Stimulated activated CD4-positive, alpha-beta T cell treated with anti-CD3 and anti-CD28 coated beads, Interleukin-4, amount 100 ng/mL, for 24 hours (primary cell): ENCODE data around the gene TBR1.

Experiments
- DNase-seq: peaks from one replicate; pipeline ENCODE4 v3.0.0-alpha.2; 2020

The TBR1 gene

DNA sequence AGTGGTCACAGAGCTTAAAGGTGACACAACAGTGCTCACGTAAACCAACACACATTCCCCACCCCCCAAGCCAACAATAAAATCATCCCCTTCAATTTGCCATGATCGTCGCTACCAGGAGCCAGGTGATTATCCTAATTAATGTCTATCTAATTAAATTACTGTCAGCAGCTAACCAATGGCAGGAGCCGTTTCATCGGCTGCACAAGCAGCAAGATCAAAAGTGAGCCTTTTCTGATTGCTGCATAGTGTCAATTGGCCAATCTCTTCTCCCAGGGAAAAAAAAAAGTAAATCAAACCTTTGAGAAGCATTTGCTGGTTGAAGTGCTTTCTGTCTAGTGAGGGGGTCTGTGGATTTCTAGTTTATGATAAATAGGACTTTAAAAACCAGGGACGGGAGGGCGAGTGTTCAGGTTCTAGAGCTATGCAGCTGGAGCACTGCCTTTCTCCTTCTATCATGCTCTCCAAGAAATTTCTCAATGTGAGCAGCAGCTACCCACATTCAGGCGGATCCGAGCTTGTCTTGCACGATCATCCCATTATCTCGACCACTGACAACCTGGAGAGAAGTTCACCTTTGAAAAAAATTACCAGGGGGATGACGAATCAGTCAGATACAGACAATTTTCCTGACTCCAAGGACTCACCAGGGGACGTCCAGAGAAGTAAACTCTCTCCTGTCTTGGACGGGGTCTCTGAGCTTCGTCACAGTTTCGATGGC lies at the start of gene TBR1:
Gene TBR1, plus strand, starts transcription at position 311 of the 721 bp plus-strand sequence. Its CDS starts 114 bp downstream, at position 425.
- DNase-seq, result no peak

DNA sequence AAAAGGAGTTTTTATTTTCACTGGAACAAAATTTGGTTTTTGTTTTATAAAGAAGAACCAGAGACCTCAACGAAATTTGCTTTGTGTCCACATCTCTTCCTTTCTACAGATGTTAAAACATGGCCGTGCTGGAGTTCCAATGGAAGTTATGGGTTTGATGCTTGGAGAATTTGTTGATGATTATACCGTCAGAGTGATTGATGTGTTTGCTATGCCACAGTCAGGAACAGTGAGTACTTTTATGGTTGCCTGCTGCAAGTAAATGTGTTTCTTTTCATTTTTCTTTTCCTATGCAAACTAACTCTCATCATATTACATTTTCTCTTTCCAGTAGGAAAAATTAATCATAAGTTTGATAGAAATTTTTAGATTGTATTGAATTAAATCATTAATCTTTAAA lies 48.4 kb upstream of the TBR1 start:
- DNase-seq, result no peak

DNA sequence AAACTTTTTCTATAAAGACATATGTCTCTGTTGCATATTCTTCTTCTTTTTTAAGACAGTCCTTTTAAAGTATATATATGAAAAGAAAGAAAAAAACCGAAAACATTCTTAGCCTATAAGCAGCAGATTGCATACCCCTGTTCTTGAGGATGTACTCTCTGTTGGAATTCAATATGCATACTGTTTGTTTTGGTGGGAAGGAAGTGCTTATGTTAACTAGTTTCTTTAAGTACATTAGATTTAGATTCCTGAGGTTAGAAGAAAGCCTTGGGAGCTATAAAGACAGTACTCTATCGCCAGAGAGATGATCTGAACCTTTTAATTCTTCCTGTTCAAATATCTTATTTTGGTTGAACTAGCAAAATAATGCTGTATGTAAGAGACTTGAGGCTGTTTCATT lies 46.8 kb upstream of the TBR1 start:
- no peak for DNase-seq

DNA sequence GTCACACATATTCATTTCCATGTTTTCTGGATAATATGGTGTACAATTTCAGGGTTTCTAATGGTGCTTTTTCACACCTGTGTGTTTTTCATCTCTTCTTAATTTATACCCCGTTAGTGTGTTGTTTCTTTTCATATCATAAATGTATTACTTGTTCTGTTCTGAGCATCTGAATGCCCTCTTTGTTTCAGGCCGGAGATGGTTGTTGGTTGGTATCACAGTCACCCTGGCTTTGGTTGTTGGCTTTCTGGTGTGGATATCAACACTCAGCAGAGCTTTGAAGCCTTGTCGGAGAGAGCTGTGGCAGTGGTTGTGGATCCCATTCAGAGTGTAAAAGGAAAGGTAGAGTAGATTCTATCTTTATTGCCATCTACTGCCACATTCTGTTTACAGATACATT lies 45.1 kb upstream of the TBR1 start:
- DNase-seq, result no peak

DNA sequence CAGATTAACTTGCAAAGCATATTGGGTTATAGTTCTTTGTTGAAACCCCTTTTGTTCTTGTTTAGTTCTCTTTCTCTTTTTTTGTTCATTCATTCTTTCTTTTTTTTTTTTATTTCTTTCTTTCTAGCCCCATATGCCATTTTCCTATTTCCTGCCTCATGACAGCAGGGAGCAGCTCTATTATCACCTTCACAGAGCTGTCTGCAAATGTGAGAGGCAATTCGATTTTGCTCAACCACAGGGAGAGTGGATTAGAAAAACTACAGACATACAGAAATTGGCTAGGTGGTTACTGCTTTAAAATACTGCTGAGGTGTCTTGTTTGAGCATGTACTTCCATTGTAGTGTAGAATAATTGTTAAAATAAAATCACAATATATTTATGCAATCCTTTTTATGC lies 44.2 kb upstream of the TBR1 start:
- DNase-seq, result no peak

DNA sequence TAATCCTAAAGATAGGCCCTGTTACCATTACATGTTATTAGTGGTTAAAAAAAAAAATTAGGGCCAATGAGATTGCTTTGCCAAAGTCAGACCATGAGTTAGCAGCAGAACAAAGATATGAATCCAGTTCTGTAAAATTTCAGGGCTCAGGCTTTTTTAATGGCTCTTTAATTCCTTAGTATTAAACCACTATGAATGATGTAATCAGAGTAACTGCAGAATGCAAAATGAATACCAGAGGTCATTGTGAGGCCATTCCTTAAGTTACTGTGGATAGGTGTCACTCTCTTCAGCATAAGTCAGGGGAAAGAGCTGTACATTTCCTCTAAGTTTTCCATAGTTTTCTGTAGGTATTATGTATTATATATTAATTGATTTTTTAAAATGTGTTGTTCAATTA lies 42.2 kb upstream of the TBR1 start:
- no peak for DNase-seq

DNA sequence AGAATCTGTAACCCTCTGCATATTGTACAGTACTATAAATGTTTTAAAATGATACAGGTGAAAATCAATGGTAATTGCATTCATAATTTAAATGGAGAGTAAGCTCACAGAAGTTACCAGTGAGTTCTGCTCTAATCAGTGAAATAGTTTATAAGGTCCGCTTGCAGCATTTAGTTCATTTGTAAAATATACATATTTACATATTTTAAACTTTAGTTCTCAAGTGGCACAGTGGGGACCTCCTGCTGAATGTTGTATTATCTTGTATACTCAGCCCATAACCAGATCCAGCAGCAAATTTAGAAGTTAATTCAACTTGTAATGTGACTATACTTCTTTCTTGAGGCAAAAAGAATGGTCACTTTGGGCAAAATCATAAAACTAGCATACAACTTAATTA lies 41.7 kb upstream of the TBR1 start:
- no peak for DNase-seq

DNA sequence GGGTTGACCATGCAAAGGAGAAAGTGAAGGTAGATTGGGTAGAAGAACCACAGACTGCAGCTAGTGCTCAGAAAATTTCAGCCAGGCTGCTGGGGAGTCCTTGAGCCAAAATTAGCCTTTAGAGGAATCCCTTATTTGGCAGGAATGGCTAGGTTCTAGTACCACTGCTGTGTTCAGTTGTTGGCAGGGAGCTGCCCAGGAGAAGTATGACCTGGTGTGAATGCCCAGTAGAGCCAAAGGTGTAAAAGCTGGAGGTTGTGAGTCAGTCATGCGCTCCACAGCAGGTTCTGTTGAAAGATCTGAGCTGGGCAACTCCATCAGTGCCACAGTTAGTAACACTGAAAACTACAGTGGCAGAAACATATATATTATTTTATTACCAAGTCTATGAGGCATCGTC lies 36.4 kb upstream of the TBR1 start:
- no peak for DNase-seq

DNA sequence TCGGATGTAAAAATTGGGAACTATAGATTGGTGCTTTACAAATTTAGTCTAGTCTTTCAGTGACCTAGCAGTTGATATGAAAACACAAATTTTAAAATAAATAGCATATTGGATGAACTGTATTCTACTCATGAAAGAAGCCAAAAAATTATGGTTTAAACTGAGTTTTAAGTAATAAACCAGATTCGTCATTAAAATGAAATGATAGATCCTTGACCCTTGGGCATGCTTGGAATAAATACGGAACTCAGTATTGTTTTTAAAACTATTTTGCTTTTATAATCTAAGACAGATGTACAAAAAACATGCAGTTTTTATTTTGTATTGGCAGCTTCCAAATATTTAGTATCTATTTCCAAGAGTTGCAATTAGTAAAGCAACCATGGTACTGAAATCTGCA lies 34.6 kb upstream of the TBR1 start:
- no peak for DNase-seq

DNA sequence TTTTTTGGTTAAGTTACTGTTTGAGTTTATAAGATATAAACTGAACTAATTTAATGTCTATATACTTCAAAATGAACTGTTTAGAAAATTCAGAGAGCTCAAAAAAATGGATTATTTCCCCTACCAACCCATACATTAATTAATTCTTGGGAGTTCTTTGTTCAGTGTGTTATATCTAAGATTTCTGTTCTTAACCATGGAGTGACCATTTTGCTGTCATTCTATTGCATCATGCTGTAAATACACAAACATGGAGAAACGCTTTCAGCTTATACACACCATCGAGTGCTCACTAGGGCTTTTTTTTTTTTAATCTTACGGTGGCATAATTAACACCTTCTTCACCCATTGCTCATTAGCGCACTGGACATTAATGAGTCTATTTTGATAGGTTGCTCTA lies 33.4 kb upstream of the TBR1 start:
- DNase-seq, result no peak

DNA sequence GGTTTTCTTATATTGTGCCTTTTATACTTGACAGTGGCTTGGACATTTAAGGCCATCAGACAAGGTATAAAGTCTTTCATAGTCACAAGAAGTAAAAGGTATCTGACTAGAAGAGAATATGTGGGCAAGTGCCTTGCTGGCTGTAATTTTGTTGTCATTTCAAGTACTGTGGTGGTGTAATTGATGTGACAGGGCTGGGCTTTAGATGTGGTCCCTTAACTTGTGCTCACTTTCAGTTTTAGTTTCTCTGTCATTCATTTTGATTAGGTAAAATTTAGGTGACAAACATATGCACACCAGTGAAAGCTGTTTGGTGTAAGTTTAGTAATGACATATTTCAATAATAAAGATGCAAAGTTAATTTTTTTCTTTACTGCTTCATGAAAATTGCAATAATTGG lies 31.2 kb upstream of the TBR1 start:
- no peak for DNase-seq

DNA sequence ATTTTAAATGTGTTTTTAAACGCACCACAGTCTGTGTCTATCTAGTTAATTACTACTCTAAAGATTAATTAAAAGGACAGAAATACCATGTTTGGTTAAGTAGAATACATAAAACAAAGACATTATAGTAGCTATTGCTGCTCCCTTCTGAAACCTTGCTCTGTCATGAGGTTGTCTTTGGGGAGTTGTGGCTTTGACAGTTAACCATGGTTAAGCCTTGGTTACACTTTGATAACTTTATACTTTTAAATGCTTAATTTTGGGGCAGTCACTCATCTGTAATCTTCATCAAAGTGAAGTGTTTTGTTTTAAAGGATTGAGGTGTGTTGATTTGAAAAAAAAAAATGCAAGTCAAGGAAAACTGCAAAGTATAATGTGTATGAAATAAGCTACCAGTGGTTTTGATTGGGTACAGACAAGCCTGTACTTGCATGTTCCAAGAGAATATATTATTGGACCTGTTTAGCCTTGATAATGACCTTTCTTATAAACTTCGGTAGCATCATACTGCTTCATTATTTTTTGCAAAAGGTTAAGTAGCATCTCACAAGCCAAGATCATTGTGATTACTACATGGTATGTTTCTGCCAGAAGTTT lies 29.8 kb upstream of the TBR1 start:
- DNase-seq, result no peak

DNA sequence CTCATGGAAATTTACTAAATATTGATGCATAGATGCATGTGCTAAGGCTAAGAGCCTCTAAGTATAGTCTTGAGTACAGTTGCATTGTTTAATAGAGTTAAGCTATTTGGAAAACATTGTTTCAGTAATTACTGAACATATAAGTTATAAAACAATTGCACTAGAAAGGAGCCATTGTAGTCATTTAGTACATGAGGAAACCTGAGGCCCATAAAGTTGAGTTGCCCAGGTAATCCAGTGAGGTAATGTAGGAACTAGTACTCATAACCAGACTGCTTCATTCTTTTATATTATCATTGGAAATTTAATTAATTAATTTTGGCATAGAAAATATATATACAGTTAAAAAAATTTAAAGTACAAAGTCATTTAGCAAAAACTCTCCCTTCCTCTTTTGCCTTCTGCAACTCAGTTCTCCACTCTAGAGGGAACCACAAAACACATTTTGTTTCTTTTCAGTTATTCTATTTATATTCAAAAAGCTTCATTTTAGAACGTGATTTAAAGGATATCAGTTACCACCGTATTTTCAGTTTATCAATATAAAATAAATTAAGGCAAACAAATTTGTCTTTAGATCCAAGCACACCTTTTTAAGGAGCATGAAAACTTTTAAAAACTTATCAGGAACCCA lies 27.8 kb upstream of the TBR1 start:
- no peak for DNase-seq

DNA sequence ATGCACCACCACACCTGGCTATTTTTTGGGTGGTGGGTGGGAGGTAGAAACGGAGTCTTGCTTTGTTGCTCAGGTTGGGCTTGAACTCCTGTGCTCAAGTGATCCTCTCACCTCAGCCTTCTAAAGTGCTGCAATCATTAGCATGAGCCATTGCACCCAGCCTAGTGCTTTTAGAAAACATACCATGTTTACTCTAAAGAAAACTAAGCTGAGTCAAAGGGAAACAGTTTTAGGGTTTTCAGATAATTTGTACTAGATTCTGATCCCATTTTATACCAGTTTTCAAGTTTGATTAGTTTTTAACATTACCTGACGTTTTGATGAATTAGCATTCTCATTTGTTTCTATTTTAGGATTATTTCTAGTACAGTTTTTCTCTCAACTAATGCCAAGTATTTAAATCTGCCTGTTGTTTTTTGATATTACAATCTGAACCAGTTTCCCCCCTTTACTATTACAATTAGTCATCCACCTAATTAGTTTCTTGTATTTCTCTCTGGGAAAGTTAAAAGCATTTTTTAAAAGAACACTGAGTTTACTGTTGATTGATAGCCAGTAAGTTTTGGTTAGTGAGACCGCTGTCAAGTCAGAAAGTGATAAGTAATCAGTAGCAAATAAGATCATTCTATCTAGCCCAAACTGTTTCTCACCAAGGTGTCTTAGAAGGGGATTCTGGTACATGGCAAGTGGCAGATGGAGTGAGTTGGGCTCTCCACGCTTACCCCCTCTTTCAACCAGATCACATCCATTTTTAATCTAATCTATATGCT lies 24.2 kb upstream of the TBR1 start:
- no peak for DNase-seq

DNA sequence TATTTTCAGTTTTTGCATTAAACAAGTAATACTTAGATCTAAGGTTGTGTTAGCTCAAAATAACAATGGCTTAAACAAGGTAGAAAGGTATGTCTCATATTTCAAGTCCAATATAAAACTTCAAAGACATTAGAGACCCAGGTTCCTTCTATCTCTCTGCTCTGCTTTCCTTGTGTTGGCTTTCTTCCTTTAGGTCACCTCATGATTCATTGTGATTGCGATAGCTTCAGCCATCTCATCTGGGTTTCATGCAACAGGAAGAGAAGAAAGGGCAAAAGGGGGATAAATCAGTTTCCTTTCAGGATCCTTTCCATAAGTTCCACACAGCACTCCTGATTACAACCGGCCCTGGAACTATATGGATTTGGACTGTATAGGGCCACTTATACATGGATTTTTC lies 16.0 kb upstream of the TBR1 start:
- no peak for DNase-seq

DNA sequence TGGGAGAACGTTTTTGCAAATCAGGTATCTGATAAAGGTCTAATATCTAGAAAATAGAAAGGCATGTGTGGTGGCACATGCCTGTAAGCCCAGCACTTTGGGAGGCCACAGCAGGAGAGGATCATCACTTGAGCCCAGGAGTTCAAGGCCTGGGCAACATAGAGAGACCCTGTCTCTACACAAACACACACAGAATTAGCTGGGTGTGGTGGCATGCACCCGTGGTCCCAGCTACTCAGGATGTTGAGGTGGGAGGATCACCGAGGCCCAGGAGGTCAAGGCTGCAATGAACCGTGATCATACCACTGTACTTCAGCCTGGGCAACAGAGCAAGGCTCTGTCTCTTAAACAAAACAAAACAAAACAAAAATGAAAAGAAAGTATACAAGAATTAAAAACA lies 13.8 kb upstream of the TBR1 start:
- no peak for DNase-seq

DNA sequence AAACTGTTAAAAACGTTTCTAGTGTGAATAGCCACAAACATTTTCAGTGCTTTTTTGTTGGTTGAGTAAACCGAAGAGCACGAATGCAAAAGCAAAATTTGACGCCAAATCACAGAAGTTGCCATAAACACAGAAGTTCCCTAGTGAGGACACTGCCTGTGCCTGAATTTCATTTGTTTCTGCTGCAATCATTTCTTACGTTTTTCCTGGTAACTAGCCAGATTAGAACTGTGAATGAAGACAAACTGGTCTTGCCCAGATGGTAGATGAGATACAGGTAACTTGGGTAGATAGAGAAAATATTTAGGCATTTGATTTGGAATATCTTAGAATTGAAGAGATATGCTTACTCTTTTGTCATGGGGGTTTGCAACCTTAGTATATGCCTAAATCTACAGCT lies 9.8 kb upstream of the TBR1 start:
- no peak for DNase-seq

DNA sequence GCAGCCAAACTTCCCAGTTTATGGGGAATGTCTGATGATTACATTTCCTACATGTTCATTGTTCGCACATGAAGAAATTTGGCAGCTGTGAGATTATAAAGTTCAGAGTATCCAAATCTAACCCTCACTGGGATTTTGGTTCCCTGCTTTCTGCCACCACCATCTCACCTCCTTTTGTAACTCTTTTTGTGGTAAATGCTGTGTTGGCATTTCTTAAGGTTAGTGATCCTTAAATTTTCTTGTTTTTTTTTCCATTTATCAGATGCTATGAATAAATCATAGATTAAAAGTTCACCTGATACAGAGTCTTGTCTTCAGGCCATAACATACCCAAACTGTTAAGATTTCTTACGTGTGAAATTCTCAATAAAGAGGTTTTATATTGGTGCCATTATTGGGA lies 8.5 kb upstream of the TBR1 start:
- DNase-seq, result no peak

DNA sequence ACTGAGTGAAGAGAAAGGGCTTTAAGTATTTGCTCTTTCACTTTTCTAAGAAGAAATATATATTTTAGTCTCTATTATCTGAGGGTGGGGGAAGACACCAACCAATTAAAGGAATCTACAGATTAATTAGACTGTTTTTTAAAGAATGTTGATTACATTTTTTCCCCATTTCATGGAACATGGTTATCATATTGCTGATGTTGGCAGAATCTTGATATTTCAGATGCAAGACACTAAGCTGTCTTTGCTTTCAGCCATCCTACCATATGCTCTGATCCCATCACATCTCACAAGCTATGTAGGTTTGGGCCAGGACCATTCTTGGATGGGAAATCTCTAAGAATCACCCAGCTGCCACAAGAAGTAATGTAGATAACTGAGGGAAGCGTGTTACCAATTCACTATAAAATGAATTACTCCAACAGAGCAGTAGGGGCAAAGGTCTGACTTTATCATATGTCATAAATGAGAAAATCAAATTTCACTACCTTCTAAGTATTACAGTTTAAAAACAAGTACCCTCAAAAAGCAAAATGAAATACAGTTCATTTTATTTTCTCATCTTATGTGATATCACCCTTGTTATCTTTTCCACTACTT lies 6.7 kb upstream of the TBR1 start:
- no peak for DNase-seq

DNA sequence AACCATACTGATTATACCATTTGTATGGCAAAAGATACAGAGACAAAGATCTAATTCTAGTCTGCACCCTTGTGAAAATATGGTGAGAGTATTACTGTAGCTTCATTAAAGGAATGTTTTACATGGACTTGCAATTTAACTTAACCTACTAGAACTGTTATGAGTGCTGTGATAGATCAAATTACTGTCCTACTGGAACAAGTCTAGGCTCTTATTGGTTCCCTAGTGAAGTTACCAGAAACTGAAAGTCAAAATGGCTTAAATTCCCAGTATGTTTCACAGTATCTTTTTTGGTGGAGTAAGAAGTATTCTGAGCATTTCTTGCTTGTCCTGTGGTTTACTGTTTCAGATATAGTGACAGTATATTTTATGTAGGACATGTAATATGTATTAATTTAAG lies 3.8 kb upstream of the TBR1 start:
- no peak for DNase-seq

DNA sequence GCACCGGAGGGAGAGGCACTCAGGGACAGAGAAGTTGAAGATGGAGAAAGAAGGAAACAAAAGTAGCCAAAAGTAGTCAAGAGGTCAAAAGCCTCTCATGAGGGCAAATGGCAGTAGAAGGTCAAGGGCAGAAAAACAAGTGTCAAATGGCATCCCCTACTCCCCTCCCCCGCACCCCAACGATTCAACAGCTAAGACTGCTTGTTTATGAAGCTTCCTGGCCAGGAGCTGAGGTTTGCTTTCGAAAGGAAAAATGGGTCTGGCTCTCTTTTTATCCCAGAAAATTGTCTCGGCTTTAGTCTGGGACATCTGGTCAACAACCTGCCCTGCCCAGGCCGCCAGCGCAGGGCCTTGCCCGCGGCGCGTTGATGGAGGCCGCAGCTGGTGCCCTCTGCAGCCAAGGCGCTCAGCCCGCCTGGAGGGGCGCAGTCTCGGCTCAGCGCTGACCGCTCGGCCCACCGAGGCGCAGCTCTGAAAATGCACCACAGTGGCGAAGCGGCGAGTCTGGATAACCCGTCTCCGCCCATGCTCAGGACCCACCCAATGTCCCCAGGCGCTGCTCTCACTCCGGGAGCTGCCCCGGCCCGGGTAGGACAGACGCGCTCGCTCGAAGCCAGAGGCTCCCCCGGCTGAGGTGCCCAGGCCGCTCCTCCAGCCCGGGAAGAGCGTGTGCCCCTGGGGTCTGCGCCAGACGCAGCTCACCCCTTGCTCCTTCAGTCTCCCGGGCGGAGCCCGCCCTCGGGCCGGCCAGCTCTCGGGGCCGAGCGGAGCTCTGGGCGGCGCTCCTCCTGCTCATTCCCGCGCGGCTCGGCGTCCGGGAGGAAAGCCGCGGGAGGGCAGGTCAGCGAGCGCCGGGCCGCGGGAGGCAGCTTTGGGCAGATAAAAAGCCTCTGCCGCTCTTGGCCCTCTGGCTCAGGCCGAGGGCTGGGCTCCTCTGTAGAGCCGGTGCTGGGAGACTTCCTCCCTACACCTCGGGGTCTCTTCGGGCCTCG lies 1.8 kb upstream of the TBR1 start:
- no peak for DNase-seq
